DOHH2 (cell line): ENCODE measurements around the gene AZGP1.
A peak's percentile ranks its signal among the peaks of the same experiment; 100 is the strongest.

Experiments used
- H3F3A ChIP-seq: fragments of 200-600 bp; sonication (generic), shearing (Covaris generic); 2 replicates; pipeline ENCODE4 v1.6.0; 2016; ENCODE audit warnings: antibody characterized with exemption, mild to moderate bottlenecking; ENCODE audit not compliant: control insufficient read depth, insufficient read depth
- H3K27ac ChIP-seq: fragments of 200-600 bp; sonication (generic); 2 replicates; pipeline ENCODE4 v1.5.1; 2014; ENCODE audit warnings: low read depth, mild to moderate bottlenecking, low read length, moderate library complexity
- H3K27me3 ChIP-seq: fragments of 200-600 bp; sonication (generic); 2 replicates; pipeline ENCODE4 v1.6.1; 2014; ENCODE audit warnings: mild to moderate bottlenecking, low read length, mixed read lengths; ENCODE audit not compliant: control insufficient read depth
- H3K36me3 ChIP-seq: fragments of 200-600 bp; sonication (generic); 2 replicates; pipeline ENCODE4 v1.6.1; 2014; ENCODE audit warnings: mild to moderate bottlenecking, low read length, moderate library complexity, mixed read lengths; ENCODE audit not compliant: control insufficient read depth
- H3K4me1 ChIP-seq: fragments of 200-600 bp; sonication (generic); 2 replicates; pipeline ENCODE4 v1.6.1; 2014; ENCODE audit warnings: mild to moderate bottlenecking, low read length, mixed read lengths; ENCODE audit not compliant: control insufficient read depth
- H3K4me2 ChIP-seq: fragments of 200-600 bp; sonication (generic); 2 replicates; pipeline ENCODE4 v1.6.0; 2014; ENCODE audit warnings: mild to moderate bottlenecking, low read length, moderate library complexity
- H3K4me3 ChIP-seq: fragments of 200-600 bp; sonication (generic); 2 replicates; pipeline ENCODE4 v1.5.1; 2014; ENCODE audit warnings: mild to moderate bottlenecking, low read length, mixed read lengths
- H3K79me2 ChIP-seq: fragments of 200-600 bp; sonication (generic); 2 replicates; pipeline ENCODE4 v1.6.1; 2014; ENCODE audit warnings: mild to moderate bottlenecking, low read length, mixed read lengths; ENCODE audit not compliant: control insufficient read depth
- H3K9me2 ChIP-seq: fragments of 200-600 bp; sonication (generic); replicated peaks from 2 replicates; pipeline ENCODE4 v1.6.1; 2014; ENCODE audit warnings: mild to moderate bottlenecking, low read length, mixed read lengths; ENCODE audit not compliant: control insufficient read depth
- H3K9me3 ChIP-seq: fragments of 200-600 bp; sonication (generic); 2 replicates; pipeline ENCODE4 v1.6.1; 2014; ENCODE audit warnings: antibody characterized with exemption, low read length, mixed read lengths; ENCODE audit not compliant: control insufficient read depth, insufficient read depth
- H4K20me1 ChIP-seq: fragments of 200-600 bp; sonication (generic); 2 replicates; pipeline ENCODE4 v1.6.0; 2014; ENCODE audit warnings: low read depth, mild to moderate bottlenecking, antibody characterized with exemption, low read length, moderate library complexity; ENCODE audit not compliant: control insufficient read depth, insufficient read depth
- EZH2phosphoT487 ChIP-seq: fragments of 200-600 bp; sonication (generic); IDR thresholded peaks from 2 replicates; pipeline ENCODE4 v1.6.1; 2017; ENCODE audit warnings: borderline replicate concordance, mild to moderate bottlenecking, antibody characterized with exemption, low read length, moderate library complexity, mixed read lengths
- TF ChIP-seq, protein P1 (sequence below): fragments of 200-600 bp; sonication (generic); IDR thresholded peaks from one replicate; pipeline ENCODE4 v1.5.1; 2014; ENCODE audit warnings: antibody characterized with exemption, mild to moderate bottlenecking, low read depth, low read length; ENCODE audit not compliant: poor library complexity, severe bottlenecking

The AZGP1 gene

GRCh38 chr7:99975782-99976521 lies at the start of gene AZGP1:
Gene AZGP1, minus strand, starts transcription at chr7:99976031. Its CDS starts 11 bp downstream, at chr7:99976020.
- Histone ChIP-seq H3K27ac (no peak within 1 kb of the TSS), H3K4me2 (peak within 1 kb of the TSS; percentile 34; the same call in 1 of the 2 replicates), H3K4me3 (no peak within 1 kb of the TSS)

GRCh38 chr7:100024020-100024619 lies 48.3 kb upstream of the AZGP1 start:
- H4K20me1 ChIP-seq: 0 out of 2 replicates have a peak, but pooled peaks cover 5% of the 10 kb centered on the region
- no peak overlapping the region for H3K4me3 ChIP-seq
- no peaks in the 10 kb centered on the region for H3K9me3 ChIP-seq
- H3K36me3 ChIP-seq: peaks cover 74% of the 10 kb centered on the region
- no peak overlapping the region for H3K27ac ChIP-seq
- TF ChIP-seq, protein P1, sequence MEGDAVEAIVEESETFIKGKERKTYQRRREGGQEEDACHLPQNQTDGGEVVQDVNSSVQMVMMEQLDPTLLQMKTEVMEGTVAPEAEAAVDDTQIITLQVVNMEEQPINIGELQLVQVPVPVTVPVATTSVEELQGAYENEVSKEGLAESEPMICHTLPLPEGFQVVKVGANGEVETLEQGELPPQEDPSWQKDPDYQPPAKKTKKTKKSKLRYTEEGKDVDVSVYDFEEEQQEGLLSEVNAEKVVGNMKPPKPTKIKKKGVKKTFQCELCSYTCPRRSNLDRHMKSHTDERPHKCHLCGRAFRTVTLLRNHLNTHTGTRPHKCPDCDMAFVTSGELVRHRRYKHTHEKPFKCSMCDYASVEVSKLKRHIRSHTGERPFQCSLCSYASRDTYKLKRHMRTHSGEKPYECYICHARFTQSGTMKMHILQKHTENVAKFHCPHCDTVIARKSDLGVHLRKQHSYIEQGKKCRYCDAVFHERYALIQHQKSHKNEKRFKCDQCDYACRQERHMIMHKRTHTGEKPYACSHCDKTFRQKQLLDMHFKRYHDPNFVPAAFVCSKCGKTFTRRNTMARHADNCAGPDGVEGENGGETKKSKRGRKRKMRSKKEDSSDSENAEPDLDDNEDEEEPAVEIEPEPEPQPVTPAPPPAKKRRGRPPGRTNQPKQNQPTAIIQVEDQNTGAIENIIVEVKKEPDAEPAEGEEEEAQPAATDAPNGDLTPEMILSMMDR: no peak
- TF ChIP-seq EZH2phosphoT487: no peak
- peaks cover 36% of the 10 kb centered on the region for H3K79me2 ChIP-seq
- no peaks in the 10 kb centered on the region for H3K9me2 ChIP-seq
- peaks cover 5% of the 10 kb centered on the region for H3F3A ChIP-seq
- no peak overlapping the region for H3K4me2 ChIP-seq
- H3K27me3 ChIP-seq: no peaks in the 10 kb centered on the region
- no peaks in the 10 kb centered on the region for H3K4me1 ChIP-seq

More at GRCh38 chr7:99975782-99976521, at the start of gene AZGP1:
- H3K36me3 ChIP-seq: no peaks in the 10 kb centered on the region
- H3F3A ChIP-seq: no peaks in the 10 kb centered on the region
- H3K4me1 ChIP-seq: peaks cover 23% of the 10 kb centered on the region
- no peaks in the 10 kb centered on the region for H3K9me2 ChIP-seq
- H4K20me1 ChIP-seq: no peaks in the 10 kb centered on the region
- H3K79me2 ChIP-seq: no peaks in the 10 kb centered on the region
- no peak for TF ChIP-seq EZH2phosphoT487
- TF ChIP-seq, protein P1: no peak
- H3K27me3 ChIP-seq: peaks cover 20% of the 10 kb centered on the region
- H3K9me3 ChIP-seq: no peaks in the 10 kb centered on the region

- peaks cover 80% of the 10 kb centered on the region for H3K36me3 ChIP-seq
- no peaks in the 10 kb centered on the region for H3K9me3 ChIP-seq
- peaks cover 5% of the 10 kb centered on the region for H3F3A ChIP-seq
- H3K4me3 ChIP-seq: no peak overlapping the region
- TF ChIP-seq, protein P1: no peak
- no peak for TF ChIP-seq EZH2phosphoT487
- no peak overlapping the region for H3K4me2 ChIP-seq
- no peaks in the 10 kb centered on the region for H3K27me3 ChIP-seq
- H3K27ac ChIP-seq: no peak overlapping the region
- 0 out of 2 replicates have a peak, but pooled peaks cover 5% of the 10 kb centered on the region for H4K20me1 ChIP-seq
- no peaks in the 10 kb centered on the region for H3K4me1 ChIP-seq
- H3K79me2 ChIP-seq: peaks cover 42% of the 10 kb centered on the region
- no peaks in the 10 kb centered on the region for H3K9me2 ChIP-seq
Observed at GRCh38 chr7:100023526-100023925, 47.7 kb upstream of the AZGP1 start.
